HG03066 (cell line): ENCODE measurements around the gene PCGF2.

ENCODE experiments used
- ATAC-seq: cut with Tn5 transposase; IDR thresholded peaks from one replicate; pipeline ENCODE4 v1.9.1; 2021; ENCODE audit warnings: low read depth; ENCODE audit not compliant: unreplicated experiment

The PCGF2 gene

GRCh38 chr17:38719943-38720641 is 28.0 kb downstream of the PCGF2 start:
- no peak for ATAC-seq

GRCh38 chr17:38719289-38719942 is 28.7 kb downstream of the PCGF2 start:
- ATAC-seq: no peak

GRCh38 chr17:38717139-38717745 is 30.9 kb downstream of the PCGF2 start:
- no peak for ATAC-seq

GRCh38 chr17:38716368-38717005 is 31.6 kb downstream of the PCGF2 start:
- ATAC-seq: no peak

- ATAC-seq: no peak
Observed at GRCh38 chr17:38715216-38715943, 32.8 kb downstream of the PCGF2 start.

- no peak for ATAC-seq
Observed at GRCh38 chr17:38713456-38714075, 34.6 kb downstream of the PCGF2 start.

GRCh38 chr17:38712593-38712992 is 35.5 kb downstream of the PCGF2 start:
- no peak for ATAC-seq

GRCh38 chr17:38711792-38712571 is 36.2 kb downstream of the PCGF2 start:
- no peak for ATAC-seq

GRCh38 chr17:38710985-38711384 is 37.2 kb downstream of the PCGF2 start:
- ATAC-seq: no peak

- no peak for ATAC-seq
Observed at GRCh38 chr17:38710604-38710962, 37.6 kb downstream of the PCGF2 start.

GRCh38 chr17:38709864-38710603 is 38.1 kb downstream of the PCGF2 start:
- ATAC-seq: no peak

GRCh38 chr17:38709104-38709820 is 38.9 kb downstream of the PCGF2 start:
- no peak for ATAC-seq

- ATAC-seq: no peak
Observed at GRCh38 chr17:38707678-38708351, 40.3 kb downstream of the PCGF2 start.

- no peak for ATAC-seq
Observed at GRCh38 chr17:38706505-38707216, 41.5 kb downstream of the PCGF2 start.

- no peak for ATAC-seq
Observed at GRCh38 chr17:38705803-38706504, 42.2 kb downstream of the PCGF2 start.

GRCh38 chr17:38705523-38705802 is 42.7 kb downstream of the PCGF2 start:
- no peak for ATAC-seq
